ENCODE results near the gene CMPK1. TPM values are rescaled to one million over a fixed set of nuclear protein-coding genes. Genes with fewer than 3 reads are reported as not detected.
A peak's percentile ranks its signal among the peaks of the same experiment; 100 is the strongest.

Gene CMPK1
- total RNA-seq, 1 donor from 2014 or later: 100.0 TPM

DNA sequence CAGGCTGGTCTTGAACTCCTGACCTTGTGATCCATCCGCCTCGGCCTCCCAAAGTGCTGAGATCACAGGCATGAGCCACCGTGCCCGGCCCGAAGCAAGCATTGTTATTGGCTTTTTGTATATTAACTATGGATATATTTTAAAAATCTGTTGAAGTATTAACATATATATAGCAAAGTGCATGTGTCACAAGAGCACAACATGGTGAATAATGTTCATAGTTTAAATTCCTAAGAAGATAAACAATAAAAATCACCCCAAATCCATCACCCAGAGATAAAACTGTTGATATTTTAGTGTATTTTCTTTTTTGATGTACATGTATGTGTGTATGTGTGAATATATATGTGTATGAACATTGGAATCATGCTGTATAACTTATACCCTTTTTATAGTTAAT lies 73.4 kb downstream of the CMPK1 start:
- Mint-ChIP-seq H3K9me3 (no peaks in the 10 kb centered on the region), H3K4me1 (ENCODE audit: low read depth) (no peaks in the 10 kb centered on the region), H3K36me3 (ENCODE audit: low read depth) (no peaks in the 10 kb centered on the region), H3K4me3 (no peak overlapping the region), H3K27ac (no peak overlapping the region), H3K27me3 (ENCODE audit: insufficient read depth) (peaks cover 18% of the 10 kb centered on the region)
- intact Hi-C loops (cut with micrococcal nuclease): no loop called here
- no peak for DNase-seq (ENCODE audit: low spot score)

- Mint-ChIP-seq H3K9me3 (no peaks in the 10 kb centered on the region), H3K4me3 (no peak overlapping the region), H3K4me1 (ENCODE audit: low read depth) (no peaks in the 10 kb centered on the region), H3K36me3 (ENCODE audit: low read depth) (no peaks in the 10 kb centered on the region), H3K27ac (no peak overlapping the region), H3K27me3 (ENCODE audit: insufficient read depth) (peaks cover 18% of the 10 kb centered on the region)
- no peak for DNase-seq (ENCODE audit: low spot score)
- intact Hi-C loops (cut with micrococcal nuclease): no loop called here
Observed at GRCh38 chr1:47407481-47407880, 73.9 kb downstream of the CMPK1 start.

- no peak overlapping the region for H3K4me3 Mint-ChIP-seq
- no peaks in the 10 kb centered on the region for H3K9me3 Mint-ChIP-seq
- no peaks in the 10 kb centered on the region for H3K36me3 Mint-ChIP-seq (ENCODE audit: low read depth)
Observed at GRCh38 chr1:47409311-47410067, 75.9 kb downstream of the CMPK1 start.

GRCh38 chr1:47410068-47410455 lies 76.5 kb downstream of the CMPK1 start:
- peaks cover 34% of the 10 kb centered on the region for H3K27me3 Mint-ChIP-seq (ENCODE audit: insufficient read depth)
- no peaks in the 10 kb centered on the region for H3K9me3 Mint-ChIP-seq
- intact Hi-C loops (cut with micrococcal nuclease): no loop called here
- DNase-seq (ENCODE audit: low spot score): no peak
- no peaks in the 10 kb centered on the region for H3K36me3 Mint-ChIP-seq (ENCODE audit: low read depth)
- no peak overlapping the region for H3K4me3 Mint-ChIP-seq
- H3K27ac Mint-ChIP-seq: no peak overlapping the region
- H3K4me1 Mint-ChIP-seq (ENCODE audit: low read depth): no peaks in the 10 kb centered on the region

More at GRCh38 chr1:47409311-47410067, 75.9 kb downstream of the CMPK1 start:
- no peak overlapping the region for H3K27ac Mint-ChIP-seq
- intact Hi-C loops (cut with micrococcal nuclease): no loop called here
- no peaks in the 10 kb centered on the region for H3K4me1 Mint-ChIP-seq (ENCODE audit: low read depth)
- no peak for DNase-seq (ENCODE audit: low spot score)
- peaks cover 31% of the 10 kb centered on the region for H3K27me3 Mint-ChIP-seq (ENCODE audit: insufficient read depth)

DNA sequence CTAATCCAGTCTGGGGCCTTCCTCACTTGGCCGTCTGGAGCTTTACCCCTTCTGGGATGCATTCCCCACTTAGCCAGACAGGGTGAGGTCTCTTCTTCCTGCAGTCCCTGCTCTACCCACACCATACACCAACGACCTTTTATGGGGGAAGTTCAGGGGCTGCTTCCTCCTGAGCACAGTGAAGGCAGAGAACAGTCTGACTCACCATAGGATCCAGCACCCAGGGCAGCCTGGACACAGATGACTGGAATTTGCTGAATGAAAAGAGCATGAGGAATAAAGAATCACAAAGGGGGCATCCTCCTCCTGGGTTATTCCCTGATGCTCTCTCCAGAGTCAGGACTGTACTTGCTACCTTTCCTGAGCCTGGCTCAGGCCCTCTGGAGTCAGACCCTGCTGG lies 77.8 kb downstream of the CMPK1 start:
- intact Hi-C loops (cut with micrococcal nuclease): no loop called here
- Mint-ChIP-seq H3K27me3 (ENCODE audit: insufficient read depth) (peaks cover 39% of the 10 kb centered on the region), H3K9me3 (no peaks in the 10 kb centered on the region), H3K27ac (no peak overlapping the region), H3K36me3 (ENCODE audit: low read depth) (no peaks in the 10 kb centered on the region), H3K4me3 (no peak overlapping the region), H3K4me1 (ENCODE audit: low read depth) (no peaks in the 10 kb centered on the region)
- no peak for DNase-seq (ENCODE audit: low spot score)

GRCh38 chr1:47412437-47412836 lies 78.8 kb downstream of the CMPK1 start:
- Mint-ChIP-seq H3K27ac (no peak overlapping the region), H3K4me3 (no peak overlapping the region), H3K4me1 (ENCODE audit: low read depth) (no peaks in the 10 kb centered on the region), H3K9me3 (no peaks in the 10 kb centered on the region), H3K27me3 (ENCODE audit: insufficient read depth) (peaks cover 41% of the 10 kb centered on the region), H3K36me3 (ENCODE audit: low read depth) (no peaks in the 10 kb centered on the region)
- no peak for DNase-seq (ENCODE audit: low spot score)
- intact Hi-C loops (cut with micrococcal nuclease): no loop called here

DNA sequence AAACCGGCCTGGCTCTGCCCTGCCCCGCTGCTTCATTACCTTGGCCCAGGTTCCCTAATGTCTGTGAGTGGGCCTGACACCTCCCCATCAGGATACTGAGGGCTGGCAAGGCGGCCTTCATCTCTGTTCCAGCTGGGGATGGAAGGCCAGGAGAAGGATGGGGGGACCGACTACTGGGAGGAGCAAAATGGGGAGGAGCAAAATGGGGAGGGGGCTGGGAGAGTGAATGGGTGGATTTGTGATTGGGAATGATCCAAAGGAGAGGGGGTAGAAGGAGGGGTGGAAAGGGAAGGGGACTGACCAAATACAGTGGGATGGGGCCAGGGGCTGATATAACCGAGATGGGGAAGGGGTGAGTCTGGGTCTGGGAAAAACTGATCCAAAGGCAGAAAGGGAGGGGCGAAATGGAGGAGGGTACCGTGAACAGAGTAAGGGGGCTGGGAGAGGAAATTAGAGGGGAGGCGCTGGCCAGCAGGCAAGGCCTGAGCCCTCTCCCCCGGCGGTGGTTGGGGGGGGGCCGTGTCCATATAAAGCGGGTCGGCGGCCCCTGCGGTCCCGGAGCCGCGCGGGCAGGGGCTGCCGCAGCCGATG lies 82.2 kb downstream of the CMPK1 start, which contains the start of gene FOXE3:
Gene FOXE3 (plus strand): TSS at position 558 of the 591 bp plus-strand sequence. CDS start 31 bp downstream, at position 589.
- Mint-ChIP-seq H3K4me3 (peak within 1 kb of the TSS; percentile 24), H3K4me1 (ENCODE audit: low read depth) (no peaks in the 10 kb centered on the region), H3K27ac (no peak within 1 kb of the TSS), H3K27me3 (ENCODE audit: insufficient read depth) (peaks cover 61% of the 10 kb centered on the region), H3K9me3 (no peaks in the 10 kb centered on the region), H3K36me3 (ENCODE audit: low read depth) (no peaks in the 10 kb centered on the region)
- intact Hi-C loops (cut with micrococcal nuclease): no loop called here
- no peak for DNase-seq (ENCODE audit: low spot score)

DNA sequence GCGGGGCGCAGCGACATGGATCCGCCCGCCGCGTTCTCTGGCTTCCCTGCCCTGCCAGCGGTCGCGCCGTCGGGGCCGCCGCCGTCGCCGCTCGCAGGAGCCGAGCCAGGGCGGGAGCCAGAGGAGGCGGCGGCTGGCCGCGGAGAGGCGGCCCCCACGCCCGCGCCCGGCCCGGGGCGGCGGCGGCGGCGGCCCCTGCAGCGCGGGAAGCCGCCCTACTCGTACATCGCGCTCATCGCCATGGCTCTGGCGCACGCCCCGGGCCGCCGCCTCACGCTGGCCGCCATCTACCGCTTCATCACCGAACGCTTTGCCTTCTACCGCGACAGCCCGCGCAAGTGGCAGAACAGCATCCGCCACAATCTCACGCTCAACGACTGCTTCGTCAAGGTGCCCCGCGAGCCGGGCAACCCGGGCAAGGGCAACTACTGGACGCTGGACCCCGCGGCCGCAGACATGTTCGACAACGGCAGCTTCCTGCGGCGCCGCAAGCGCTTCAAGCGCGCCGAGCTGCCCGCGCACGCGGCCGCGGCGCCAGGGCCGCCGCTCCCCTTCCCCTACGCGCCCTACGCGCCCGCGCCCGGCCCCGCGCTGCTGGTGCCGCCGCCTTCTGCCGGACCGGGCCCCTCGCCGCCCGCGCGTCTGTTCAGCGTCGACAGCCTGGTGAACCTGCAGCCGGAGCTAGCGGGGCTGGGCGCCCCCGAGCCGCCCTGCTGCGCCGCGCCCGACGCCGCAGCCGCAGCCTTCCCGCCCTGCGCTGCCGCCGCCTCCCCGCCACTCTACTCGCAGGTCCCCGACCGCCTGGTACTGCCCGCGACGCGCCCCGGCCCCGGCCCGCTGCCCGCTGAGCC lies 83.0 kb downstream of the CMPK1 start:
- no peak for DNase-seq (ENCODE audit: low spot score)
- H3K4me3 Mint-ChIP-seq: no peak overlapping the region
- no peak overlapping the region for H3K27ac Mint-ChIP-seq
- peaks cover 65% of the 10 kb centered on the region for H3K27me3 Mint-ChIP-seq (ENCODE audit: insufficient read depth)
- no peaks in the 10 kb centered on the region for H3K36me3 Mint-ChIP-seq (ENCODE audit: low read depth)
- intact Hi-C loops (cut with micrococcal nuclease): no loop called here
- no peaks in the 10 kb centered on the region for H3K9me3 Mint-ChIP-seq
- H3K4me1 Mint-ChIP-seq (ENCODE audit: low read depth): no peaks in the 10 kb centered on the region

DNA sequence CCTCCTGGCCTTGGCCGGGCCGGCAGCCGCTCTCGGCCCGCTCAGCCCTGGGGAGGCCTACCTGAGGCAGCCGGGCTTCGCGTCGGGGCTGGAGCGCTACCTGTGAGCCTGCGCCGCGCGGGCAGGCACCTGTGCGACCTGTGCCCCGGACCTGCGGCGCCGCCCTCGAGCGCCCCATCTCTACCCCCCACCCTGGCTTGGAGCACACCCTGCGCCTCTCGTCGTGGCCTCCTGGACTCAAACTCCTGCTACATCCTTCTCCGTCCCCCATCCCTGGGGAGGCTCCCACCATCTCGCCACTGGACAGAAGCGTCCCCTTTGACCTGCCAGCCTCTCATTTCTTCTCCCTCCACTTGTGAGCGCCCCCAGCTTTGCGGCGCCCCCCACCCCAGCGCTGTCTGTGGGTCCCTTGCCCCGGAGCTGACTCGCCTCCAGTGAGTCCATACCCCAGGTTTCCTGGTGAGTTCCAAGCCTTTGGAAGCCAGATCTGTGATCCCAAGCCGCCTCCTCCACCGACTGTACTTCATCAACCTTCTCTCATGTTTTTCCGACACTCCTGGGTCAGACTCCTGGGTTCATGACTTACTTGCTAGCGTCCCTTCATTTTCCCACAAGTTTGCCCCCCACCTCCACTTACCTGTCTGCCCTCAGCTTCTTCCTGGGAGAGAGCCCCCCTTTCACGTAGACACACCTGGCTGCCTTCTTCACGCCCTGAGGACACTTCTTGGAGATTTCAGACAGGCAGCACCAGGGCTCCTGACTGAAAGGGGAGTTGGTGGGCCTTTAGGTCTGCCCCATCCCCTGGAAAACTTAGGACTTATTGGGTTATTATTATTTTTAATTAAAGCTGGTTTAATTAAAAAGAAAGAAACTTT lies 83.8 kb downstream of the CMPK1 start:
- no peaks in the 10 kb centered on the region for H3K36me3 Mint-ChIP-seq (ENCODE audit: low read depth)
- H3K4me1 Mint-ChIP-seq (ENCODE audit: low read depth): no peaks in the 10 kb centered on the region
- no peaks in the 10 kb centered on the region for H3K9me3 Mint-ChIP-seq
- peak overlapping the region; percentile 32 for H3K27ac Mint-ChIP-seq
- H3K4me3 Mint-ChIP-seq: no peak overlapping the region
- H3K27me3 Mint-ChIP-seq (ENCODE audit: insufficient read depth): peaks cover 65% of the 10 kb centered on the region
- intact Hi-C loops (cut with micrococcal nuclease): loop anchor here (2.0 kb wide), 1 partner anchor 15 kb away; no protein-coding TSS in a partner anchor
- DNase-seq (ENCODE audit: low spot score): no peak

- no peaks in the 10 kb centered on the region for H3K9me3 Mint-ChIP-seq
- DNase-seq (ENCODE audit: low spot score): no peak
- H3K27ac Mint-ChIP-seq: no peak overlapping the region
- no peaks in the 10 kb centered on the region for H3K36me3 Mint-ChIP-seq (ENCODE audit: low read depth)
- intact Hi-C loops (cut with micrococcal nuclease): loop anchor here (2.0 kb wide), 1 partner anchor 15 kb away; no protein-coding TSS in a partner anchor
- H3K27me3 Mint-ChIP-seq (ENCODE audit: insufficient read depth): peaks cover 64% of the 10 kb centered on the region
- H3K4me1 Mint-ChIP-seq (ENCODE audit: low read depth): no peaks in the 10 kb centered on the region
- no peak overlapping the region for H3K4me3 Mint-ChIP-seq
Observed at GRCh38 chr1:47418122-47418521, 84.5 kb downstream of the CMPK1 start.

DNA sequence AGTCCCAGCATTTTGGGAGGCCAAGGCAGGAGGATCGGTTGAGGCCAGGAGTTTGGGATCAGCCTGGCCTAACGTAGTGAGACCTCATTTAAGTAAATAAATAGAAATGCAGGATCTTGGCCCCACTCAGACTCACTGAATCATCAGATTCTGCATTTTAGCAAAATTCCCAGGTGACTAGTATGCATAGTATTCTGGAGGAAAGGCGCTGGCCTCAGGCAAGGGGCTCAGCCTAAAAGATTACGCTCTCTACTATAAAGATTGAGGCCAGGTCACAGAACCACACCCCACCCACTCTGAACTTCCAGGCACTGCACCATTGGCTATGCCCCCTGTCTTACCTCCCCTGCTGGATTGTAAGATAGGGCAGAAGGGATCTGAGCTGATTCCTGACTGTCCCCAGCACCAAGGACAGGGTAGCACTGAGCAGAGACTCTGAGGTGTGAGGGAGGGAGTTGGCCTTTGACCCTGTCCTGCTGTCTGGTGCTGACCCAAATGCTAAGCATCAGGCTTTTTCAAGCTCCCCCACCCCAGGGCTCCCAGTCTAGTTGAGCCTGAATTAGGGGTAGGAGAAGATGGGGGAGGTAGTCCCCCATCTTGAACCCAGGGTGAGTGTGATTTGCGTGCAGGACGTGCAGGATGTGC lies 85.2 kb downstream of the CMPK1 start:
- Mint-ChIP-seq H3K27me3 (ENCODE audit: insufficient read depth) (peaks cover 61% of the 10 kb centered on the region), H3K36me3 (ENCODE audit: low read depth) (no peaks in the 10 kb centered on the region), H3K9me3 (no peaks in the 10 kb centered on the region), H3K27ac (no peak overlapping the region), H3K4me1 (ENCODE audit: low read depth) (no peaks in the 10 kb centered on the region), H3K4me3 (no peak overlapping the region)
- intact Hi-C loops (cut with micrococcal nuclease): loop anchor here (2.0 kb wide), 1 partner anchor 14 kb away; no protein-coding TSS in a partner anchor
- no peak for DNase-seq (ENCODE audit: low spot score)

GRCh38 chr1:47420547-47420946 lies 87.0 kb downstream of the CMPK1 start:
- intact Hi-C loops (cut with micrococcal nuclease): no loop called here
- no peak for DNase-seq (ENCODE audit: low spot score)
- H3K36me3 Mint-ChIP-seq (ENCODE audit: low read depth): no peaks in the 10 kb centered on the region
- no peaks in the 10 kb centered on the region for H3K9me3 Mint-ChIP-seq
- H3K27ac Mint-ChIP-seq: no peak overlapping the region
- H3K4me3 Mint-ChIP-seq: no peak overlapping the region
- peaks cover 56% of the 10 kb centered on the region for H3K27me3 Mint-ChIP-seq (ENCODE audit: insufficient read depth)
- no peaks in the 10 kb centered on the region for H3K4me1 Mint-ChIP-seq (ENCODE audit: low read depth)
